Activated CD4-positive, alpha-beta memory T cell treated with anti-CD3 and anti-CD28 coated beads for 36 hours (primary cell): ENCODE results near the gene TTF2. TPM values are rescaled to one million over a fixed set of nuclear protein-coding genes. Genes with fewer than 3 reads are reported as not detected.
A peak's percentile ranks its signal among the peaks of the same experiment; 100 is the strongest.
"Not testable (repeated sequence)": the region's sequence is repeated elsewhere in the genome, so short reads cannot be mapped to it uniquely, and the experiment has no call there.

Experiments used
- CTCF ChIA-PET: fragments of 350-600 bp; sonication (Branson Sonifier 250); formaldehyde crosslinking; loops from one replicate; lab custom pipeline; 2021; ENCODE audit warnings: antibody characterized with exemption, inconsistent platforms; lab: Charles Lee
- POLR2A ChIA-PET: fragments of 350-600 bp; sonication (Branson Sonifier 250); formaldehyde crosslinking; loops from one replicate; lab custom pipeline; 2021; ENCODE audit warnings: antibody characterized with exemption; lab: Charles Lee
- DNase-seq: peaks from one replicate; pipeline ENCODE4 v3.0.0-alpha.2; 2020
- H3K27ac Mint-ChIP-seq: one replicate; pipeline ENCODE4 v1.8.0; 2021; ENCODE audit warnings: mixed read lengths
- H3K27me3 Mint-ChIP-seq: one replicate; pipeline ENCODE4 v1.8.0; 2021; ENCODE audit warnings: mixed read lengths
- H3K36me3 Mint-ChIP-seq: one replicate; pipeline ENCODE4 v1.8.0; 2021; ENCODE audit warnings: mixed read lengths
- H3K4me1 Mint-ChIP-seq: one replicate; pipeline ENCODE4 v1.8.0; 2021; ENCODE audit warnings: low read depth, mixed read lengths
- H3K4me3 Mint-ChIP-seq: one replicate; pipeline ENCODE4 v1.8.0; 2021; ENCODE audit warnings: mild to moderate bottlenecking, mixed read lengths
- H3K9me3 Mint-ChIP-seq: one replicate; pipeline ENCODE4 v1.8.0; 2021; ENCODE audit warnings: mixed read lengths
- intact Hi-C: fragments of 100-400 bp; cut with micrococcal nuclease; formaldehyde crosslinking; loops from one replicate; pipeline ENCODE4 v1.15.1; 2023
- total RNA-seq, 2 experiments: library from RNA; stranded (reverse); gene quantifications; one replicate each; pipeline ENCODE4 v1.2.3, GENCODE V29; 2021

Gene TTF2
- total RNA-seq, 2 experiments from 2014 or later = 102 to 104 TPM

DNA sequence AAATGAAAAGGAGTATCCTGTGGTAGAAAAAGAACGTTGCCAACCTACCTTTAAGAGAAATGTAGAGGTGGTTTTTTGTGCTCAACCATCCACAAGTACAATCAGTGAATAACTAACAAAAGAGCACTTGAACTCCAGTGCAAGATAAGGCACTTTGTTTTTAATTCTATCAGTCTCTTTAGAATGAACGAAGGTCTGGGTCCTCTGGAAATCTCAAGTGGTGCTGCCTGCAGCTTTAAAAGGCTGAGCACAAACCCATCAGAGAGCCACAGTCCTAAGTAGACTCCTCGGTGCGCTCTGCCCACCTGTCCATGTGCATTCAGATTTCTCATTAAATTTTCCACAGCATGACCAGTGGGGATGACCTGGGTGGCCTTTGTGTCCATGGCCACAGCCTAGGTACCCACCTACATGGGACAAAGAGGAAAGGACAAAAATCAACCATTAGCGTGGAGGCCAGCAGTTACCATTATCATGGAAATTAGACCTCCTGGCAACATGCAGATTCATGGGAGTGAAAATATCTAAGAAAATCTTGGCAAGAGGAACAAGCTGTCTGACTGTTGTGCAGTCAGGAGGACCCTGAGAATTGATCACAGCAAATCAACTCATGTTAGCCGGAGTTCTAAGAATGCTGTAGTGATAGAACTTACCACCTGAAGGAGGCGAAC is 52.1 kb downstream of the TTF2 start:
- ChIA-PET POLR2A (no interaction called here), CTCF (interaction anchor here (1.5 kb wide), 1 partner anchor 18 kb away, joined by 3 read pairs; no protein-coding TSS in a partner anchor)
- Mint-ChIP-seq H3K27ac (no peak overlapping the region), H3K4me1 (peaks cover 18% of the 10 kb centered on the region), H3K9me3 (no peaks in the 10 kb centered on the region), H3K4me3 (no peak overlapping the region), H3K36me3 (peaks cover 8% of the 10 kb centered on the region), H3K27me3 (no peaks in the 10 kb centered on the region)
- DNase-seq = no peak
- intact Hi-C loops = no loop called here

GRCh38 chr1:117113199-117113598 is 53.1 kb downstream of the TTF2 start:
- POLR2A ChIA-PET = no interaction called here
- DNase-seq = no peak
- no peaks in the 10 kb centered on the region for H3K27me3 Mint-ChIP-seq
- H3K9me3 Mint-ChIP-seq = no peaks in the 10 kb centered on the region
- H3K4me1 Mint-ChIP-seq = peaks cover 18% of the 10 kb centered on the region
- CTCF ChIA-PET = interaction anchor here (1.4 to 1.5 kb wide), 2 partner anchors 16 to 19 kb away, joined by 3 to 6 read pairs; no protein-coding TSS in a partner anchor
- intact Hi-C loops = no loop called here
- H3K36me3 Mint-ChIP-seq = peaks cover 3% of the 10 kb centered on the region
- no peak overlapping the region for H3K27ac Mint-ChIP-seq
- no peak overlapping the region for H3K4me3 Mint-ChIP-seq

DNA sequence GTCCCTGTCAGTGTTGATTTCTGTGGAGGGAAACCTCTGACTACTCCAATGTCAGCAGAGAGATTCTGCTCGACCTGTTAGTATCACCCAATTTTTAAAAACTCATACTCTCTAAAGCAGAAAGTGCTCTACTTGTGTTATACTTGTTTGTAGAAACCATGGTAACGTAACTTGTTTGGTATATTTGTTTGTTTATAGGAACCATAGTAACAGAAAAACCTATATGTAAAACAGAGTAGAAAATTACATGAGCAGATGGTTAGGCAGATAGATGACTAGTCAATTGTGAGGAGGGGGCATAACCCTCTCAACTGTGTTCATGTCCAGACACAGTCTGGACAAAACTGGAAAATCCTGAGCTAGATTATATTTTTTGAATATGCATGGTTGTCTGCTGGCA is 54.8 kb downstream of the TTF2 start:
- ChIA-PET POLR2A (no interaction called here), CTCF (interaction anchor here (2.8 kb wide), 1 partner anchor 14 kb away, joined by 17 read pairs; no protein-coding TSS in a partner anchor)
- DNase-seq = no peak
- Mint-ChIP-seq H3K4me1 (peaks cover 9% of the 10 kb centered on the region), H3K36me3 (no peaks in the 10 kb centered on the region), H3K27ac (no peak overlapping the region), H3K4me3 (no peak overlapping the region), H3K27me3 (no peaks in the 10 kb centered on the region), H3K9me3 (no peaks in the 10 kb centered on the region)
- intact Hi-C loops = no loop called here

GRCh38 chr1:117116090-117116783 is 56.1 kb downstream of the TTF2 start:
- H3K9me3 Mint-ChIP-seq = no peaks in the 10 kb centered on the region

DNA sequence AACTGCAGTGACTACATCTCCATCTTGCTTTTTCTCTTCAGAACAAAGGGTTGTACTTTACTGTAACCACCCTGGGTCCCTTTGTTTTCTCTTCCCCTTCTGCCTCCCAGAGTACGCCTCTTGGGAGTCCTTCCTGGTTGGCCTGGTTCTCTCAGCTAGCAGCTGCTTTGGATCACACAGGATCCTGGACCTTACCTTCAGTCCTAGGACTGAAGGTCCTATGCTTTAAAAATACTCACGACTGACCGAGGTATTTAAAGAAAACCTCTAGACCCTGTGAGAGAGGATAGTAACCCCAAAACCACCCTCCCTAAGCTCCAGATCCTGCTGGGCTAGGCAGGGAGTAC is 56.6 kb downstream of the TTF2 start:
- no peak for DNase-seq
- peaks cover 9% of the 10 kb centered on the region for H3K4me1 Mint-ChIP-seq
- no peaks in the 10 kb centered on the region for H3K27me3 Mint-ChIP-seq
- H3K27ac Mint-ChIP-seq = no peak overlapping the region
- no peak overlapping the region for H3K4me3 Mint-ChIP-seq
- CTCF ChIA-PET = interaction anchor here (2.8 kb wide), 1 partner anchor 12 kb away, joined by 17 read pairs; no protein-coding TSS in a partner anchor
- POLR2A ChIA-PET = no interaction called here
- H3K9me3 Mint-ChIP-seq = no peaks in the 10 kb centered on the region
- intact Hi-C loops = no loop called here
- H3K36me3 Mint-ChIP-seq = no peaks in the 10 kb centered on the region

More at GRCh38 chr1:117116090-117116783, 56.1 kb downstream of the TTF2 start:
- intact Hi-C loops = no loop called here
- Mint-ChIP-seq H3K36me3 (no peaks in the 10 kb centered on the region), H3K27me3 (no peaks in the 10 kb centered on the region), H3K4me3 (no peak overlapping the region), H3K4me1 (peaks cover 9% of the 10 kb centered on the region), H3K27ac (no peak overlapping the region)
- CTCF ChIA-PET = interaction anchor here (0.6 to 2.8 kb wide), 2 partner anchors 8 to 13 kb away, joined by 3 to 17 read pairs; no protein-coding TSS in a partner anchor
- DNase-seq = no peak
- POLR2A ChIA-PET = interaction anchor here (1.0 kb wide), 1 partner anchor 54 kb away, joined by 5 read pairs; no protein-coding TSS in a partner anchor

DNA sequence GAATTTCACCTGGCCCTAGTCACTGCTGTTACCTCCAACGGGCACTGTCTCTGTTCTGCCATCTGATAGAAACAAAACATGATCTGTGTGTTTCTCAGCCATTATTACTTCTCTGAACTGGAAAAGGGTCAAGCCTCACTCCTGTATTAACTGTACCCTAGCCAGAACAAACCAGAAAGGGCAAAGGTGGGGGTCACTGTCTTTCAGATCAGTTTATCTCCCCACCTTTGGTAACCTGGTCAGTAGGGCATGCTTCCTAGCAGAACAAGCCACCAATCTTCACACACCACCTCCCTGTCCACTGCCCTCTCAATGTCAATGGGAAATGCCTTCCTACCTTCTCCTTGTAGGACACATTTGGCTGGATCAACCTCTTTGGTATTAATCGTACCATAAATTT is 57.6 kb downstream of the TTF2 start:
- no peaks in the 10 kb centered on the region for H3K36me3 Mint-ChIP-seq
- no peaks in the 10 kb centered on the region for H3K9me3 Mint-ChIP-seq
- POLR2A ChIA-PET = no interaction called here
- intact Hi-C loops = no loop called here
- H3K27ac Mint-ChIP-seq = no peak overlapping the region
- H3K4me3 Mint-ChIP-seq = no peak overlapping the region
- H3K4me1 Mint-ChIP-seq = peaks cover 9% of the 10 kb centered on the region
- H3K27me3 Mint-ChIP-seq = peaks cover 1% of the 10 kb centered on the region
- no peak for DNase-seq
- CTCF ChIA-PET = no interaction called here

GRCh38 chr1:117118137-117118536 is 58.0 kb downstream of the TTF2 start:
- CTCF ChIA-PET = no interaction called here
- POLR2A ChIA-PET = no interaction called here
- no peaks in the 10 kb centered on the region for H3K9me3 Mint-ChIP-seq
- peaks cover 3% of the 10 kb centered on the region for H3K27me3 Mint-ChIP-seq
- intact Hi-C loops = no loop called here
- H3K4me3 Mint-ChIP-seq = no peak overlapping the region
- H3K27ac Mint-ChIP-seq = no peak overlapping the region
- DNase-seq = no peak
- H3K36me3 Mint-ChIP-seq = no peaks in the 10 kb centered on the region
- peaks cover 9% of the 10 kb centered on the region for H3K4me1 Mint-ChIP-seq

DNA sequence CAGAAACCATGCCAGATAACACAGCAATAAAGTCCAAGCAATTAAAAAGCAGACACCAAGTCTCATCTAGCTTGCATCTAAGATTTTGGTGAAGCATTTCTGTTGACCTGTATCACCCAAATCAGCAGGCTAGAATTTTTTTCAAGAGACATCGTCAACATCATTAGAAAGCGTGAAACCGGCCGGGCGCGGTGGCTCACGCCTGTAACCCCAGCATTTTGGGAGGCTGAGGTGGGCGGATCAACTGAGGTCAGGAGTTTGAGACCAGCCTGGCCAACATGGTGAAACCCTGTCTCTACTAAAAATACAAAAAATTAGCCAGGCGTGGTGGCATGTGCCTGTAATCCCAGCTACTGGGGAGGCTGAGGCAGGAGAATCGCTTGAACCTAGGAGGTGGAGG is 59.0 kb downstream of the TTF2 start:
- POLR2A ChIA-PET, H3K36me3 Mint-ChIP-seq, H3K27me3 Mint-ChIP-seq, DNase-seq, H3K4me1 Mint-ChIP-seq, intact Hi-C loops, H3K4me3 Mint-ChIP-seq, H3K27ac Mint-ChIP-seq, H3K9me3 Mint-ChIP-seq: not testable (repeated sequence)
- CTCF ChIA-PET = interaction anchor here (1.2 to 2.6 kb wide), 3 partner anchors 10 to 51 kb away, joined by 4 to 21 read pairs (median 8); no protein-coding TSS in a partner anchor

DNA sequence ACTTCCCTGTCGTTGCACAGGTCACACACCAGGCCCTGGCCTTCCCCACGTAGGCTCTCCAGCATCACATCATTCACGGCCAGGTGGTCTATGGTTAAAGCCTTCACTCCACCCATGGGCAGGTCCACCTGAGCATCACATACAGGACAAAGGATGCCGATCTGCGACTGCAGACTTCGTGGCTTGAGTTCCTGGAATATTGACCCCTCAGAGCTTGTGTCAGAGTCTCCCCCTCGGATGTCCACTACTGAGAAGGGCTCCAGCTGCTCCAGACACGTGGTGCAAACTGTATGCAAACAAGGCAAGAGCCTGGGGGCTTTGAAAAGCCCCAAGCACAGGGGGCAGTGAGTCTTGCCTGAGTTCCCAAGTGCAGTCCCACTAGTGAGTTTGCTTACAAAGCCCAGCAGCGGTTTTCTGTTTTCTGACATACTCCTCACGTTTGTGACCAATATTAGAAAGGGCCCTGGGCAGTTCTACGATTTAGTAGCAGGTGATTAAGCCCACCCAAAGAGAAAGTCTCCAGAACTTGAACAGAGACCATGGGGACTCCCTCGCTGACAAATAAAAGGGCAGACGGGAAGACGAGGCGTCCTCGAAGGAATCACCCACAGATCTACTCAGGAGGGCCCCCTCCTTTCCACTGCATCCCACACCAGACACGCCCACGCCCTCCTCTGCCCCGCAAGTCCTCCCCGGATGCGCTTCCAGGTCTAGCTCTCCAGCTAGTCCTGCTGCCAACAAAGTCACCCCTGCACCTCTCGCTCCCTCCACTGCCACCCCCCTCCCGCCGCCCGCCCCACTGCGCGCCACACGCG is 60.9 kb downstream of the TTF2 start:
- H3K4me1 Mint-ChIP-seq = peaks cover 8% of the 10 kb centered on the region
- no peaks in the 10 kb centered on the region for H3K9me3 Mint-ChIP-seq
- no peak overlapping the region for H3K27ac Mint-ChIP-seq
- CTCF ChIA-PET = interaction anchor here (1.3 to 2.6 kb wide), 3 partner anchors 8 to 53 kb away, joined by 3 to 21 read pairs (median 8); no protein-coding TSS in a partner anchor
- H3K27me3 Mint-ChIP-seq = peaks cover 4% of the 10 kb centered on the region
- POLR2A ChIA-PET = interaction anchor here (0.6 kb wide), 1 partner anchor 642 kb away, joined by 3 read pairs; no protein-coding TSS in a partner anchor
- H3K36me3 Mint-ChIP-seq = no peaks in the 10 kb centered on the region
- peak overlapping the region; percentile 72 for H3K4me3 Mint-ChIP-seq
- DNase-seq = no peak
- intact Hi-C loops = loop anchor here (5.0 to 10.0 kb wide), 4 partner anchors 244 to 634 kb away; partner anchors contain the start of genes CD58 and MAN1A2

DNA sequence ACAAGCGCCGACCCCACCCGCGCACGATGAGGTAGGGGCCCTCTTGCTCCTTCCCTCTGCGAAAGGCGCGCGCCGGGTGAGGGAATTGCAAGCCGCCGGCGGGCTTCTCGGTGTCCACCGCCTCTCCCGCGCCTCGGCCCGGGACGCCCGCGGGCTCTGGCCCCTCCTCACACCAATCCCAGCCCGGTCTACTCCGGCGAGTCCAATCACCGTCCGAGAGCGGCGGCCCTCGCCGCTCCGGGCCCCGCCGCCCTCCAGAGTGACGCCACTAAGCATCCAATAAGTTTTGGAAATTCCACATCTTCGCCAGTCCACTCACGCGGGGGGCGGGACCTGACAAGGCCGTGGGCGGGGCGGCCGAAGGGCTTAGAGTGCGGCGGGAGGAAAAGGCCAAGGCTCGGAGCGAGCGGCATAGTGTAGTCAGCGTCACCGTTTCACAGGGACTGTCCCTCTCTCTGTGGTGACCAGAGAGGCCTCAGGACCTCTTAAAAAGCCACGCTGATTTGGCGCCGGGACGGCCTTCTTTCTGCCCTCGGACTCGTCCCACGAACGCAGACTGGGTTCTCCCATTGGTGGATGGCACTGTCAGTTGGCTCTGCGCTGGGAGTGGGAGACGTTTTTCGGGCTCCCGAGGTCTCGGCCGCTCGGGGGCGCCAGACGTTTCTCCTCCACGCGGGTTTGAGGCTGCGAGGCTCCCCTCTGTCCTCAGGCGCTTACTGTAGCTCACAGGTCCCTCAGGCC is 61.6 kb downstream of the TTF2 start, which contains the start of gene TRIM45:
TRIM45 (minus strand) TSS at position 161 of the 741 bp plus-strand sequence. CDS start 548 bp downstream, outside the sequence.
- peak within 1 kb of the TSS; percentile 72 for H3K4me3 Mint-ChIP-seq
- CTCF ChIA-PET = interaction anchor here (0.7 to 4.0 kb wide), 8 partner anchors 15 to 167 kb away, joined by 3 to 23 read pairs (median 3); no protein-coding TSS in a partner anchor
- POLR2A ChIA-PET = no interaction called here
- H3K27me3 Mint-ChIP-seq = peaks cover 6% of the 10 kb centered on the region
- H3K9me3 Mint-ChIP-seq = no peaks in the 10 kb centered on the region
- intact Hi-C loops = loop anchor here (2.0 to 10.0 kb wide), 6 partner anchors 45 to 633 kb away; partner anchors contain the start of genes CD58 and MAN1A2
- peaks cover 8% of the 10 kb centered on the region for H3K4me1 Mint-ChIP-seq
- H3K27ac Mint-ChIP-seq = no peak within 1 kb of the TSS
- H3K36me3 Mint-ChIP-seq = no peaks in the 10 kb centered on the region
- peak; percentile 91 for DNase-seq
